Heart left ventricle (tissue), 13 donors: ENCODE data around the gene PTCSC3.

Experiments used
- CTCF ChIP-seq, 12 donors: fragments of 200-600 bp; sonication (generic) in 4 of 12; IDR thresholded peaks; one replicate each; pipeline versions ENCODE4 v1.5.0 to v1.8.0; 2018 to 2022; ENCODE audit warnings: antibody characterized with exemption in 12 of 12, mild to moderate bottlenecking in 5 of 12
- POLR2A ChIP-seq, 2 donors: fragments of 450-650 bp; IDR thresholded peaks; one replicate each; pipeline ENCODE4 v1.6.1; 2017; ENCODE audit warnings: antibody characterized with exemption in 2 of 2, mild to moderate bottlenecking in 2 of 2, moderate library complexity in 2 of 2
- donor health status: ischemic (EF 13 %, LVEDD 7.1; RV severe dilation, severe dysfunction).
- donor health status: DM: no; HTN: yes; CAD: no.
- donor health status: DM: no; HTN: no; CAD: no.
- donor health status: ischemic (EF 25% LVEDD 6.9; RV normal size, moderate dysfunction).
- donor health status: ischemic (EF 25% LVEDD 5.7; RV mildly dilated, moderate dysfunction).
- donor health status: ischemic (EF 35%, LVEDD 5.7; RV mildly dilated, moderate dysfunction).
- donor health status: nonischemic (EF 11% LVEDD 7.7; RV severe dilation, severe dysfunction).
- donor health status: DM: yes; HTN: yes; CAD: no.
- donor health status: PGD.
- donor health status: ischemic (EF 29% LVEDD 5.4; RV normal size, mild dysfunction).
- donor health status: nonischemic (EF 23%, LVEDD 6.1; RV moderate dilation, normal function).

- TF ChIP-seq CTCF (IDR thresholded peaks at IDR 0.05), result no peak
- TF ChIP-seq POLR2A (IDR thresholded peaks at IDR 0.05), result no peak
Measured at GRCh38 chr14:36163451-36163850, 13.1 kb downstream of the PTCSC3 start.
